RCC 7860 (cell line): ENCODE measurements around the gene RIN1.
"Not testable (repeated sequence)": the region's sequence is repeated elsewhere in the genome, so short reads cannot be mapped to it uniquely, and the experiment has no call there.

ENCODE experiments used
- DNase-seq: peaks from one replicate; pipeline ENCODE4 v3.0.0-alpha.2; 2015; ENCODE audit warnings: low spot score
- FAIRE-seq: peaks from 2 replicates; lab custom pipeline; 2012; peaks lifted over from hg19 to GRCh38; lab: Jason Lieb, UNC

The RIN1 gene

DNA sequence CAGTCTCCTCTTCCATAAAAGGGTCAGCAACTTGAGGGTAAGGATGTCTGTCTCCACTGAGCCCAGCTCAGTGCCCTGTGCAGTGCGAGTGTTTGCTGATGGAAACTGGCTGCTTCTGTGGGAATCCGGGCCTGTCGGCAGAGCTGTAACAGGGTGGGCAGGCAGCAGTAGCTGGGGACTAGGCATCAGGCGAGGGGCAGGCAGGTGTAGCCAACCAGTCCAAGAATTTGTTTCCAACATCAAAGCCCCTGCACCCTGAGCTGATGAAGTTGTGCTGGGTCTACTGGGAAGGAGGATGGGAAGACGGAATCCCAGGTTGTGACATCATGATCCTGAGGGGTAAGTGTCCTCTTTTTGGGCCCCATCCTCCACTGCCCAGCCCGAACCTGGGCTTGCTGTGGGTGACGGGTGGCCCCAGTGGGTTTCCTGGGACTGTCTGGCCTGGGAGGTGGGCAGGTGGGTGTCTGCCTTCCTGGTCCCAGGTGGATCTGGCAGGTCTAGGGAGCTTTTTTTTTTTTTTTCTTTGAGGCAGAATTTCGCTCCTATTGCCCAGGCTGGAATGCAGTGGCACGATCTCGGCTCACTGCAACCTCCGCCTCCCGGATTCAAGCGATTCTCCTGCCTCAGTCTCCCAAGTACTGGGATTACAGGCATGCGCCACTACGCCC is 24.3 kb upstream of the RIN1 start:
- FAIRE-seq (no peak), DNase-seq (no peak)

DNA sequence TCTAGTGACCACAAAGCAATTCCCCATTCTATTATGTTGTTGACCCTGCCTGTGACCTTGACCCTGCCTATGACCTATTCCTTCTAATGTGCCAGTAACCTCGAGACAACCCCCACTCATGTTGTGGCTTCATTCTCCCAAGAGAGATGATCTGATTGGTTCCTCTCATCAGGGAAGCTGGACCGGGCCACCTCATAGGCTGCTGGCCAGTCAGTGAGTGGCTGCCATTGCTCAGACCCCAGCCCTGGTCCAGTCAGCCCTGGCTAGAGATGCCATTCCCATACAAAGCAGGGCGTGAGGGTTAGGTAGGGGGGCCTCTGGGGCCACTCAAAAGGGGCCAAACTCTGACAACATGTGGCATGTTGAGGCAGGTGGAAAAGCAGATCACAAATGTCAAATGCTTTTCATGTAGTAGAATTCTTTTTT is 23.4 kb upstream of the RIN1 start:
- FAIRE-seq: no peak
- DNase-seq: no peak

DNA sequence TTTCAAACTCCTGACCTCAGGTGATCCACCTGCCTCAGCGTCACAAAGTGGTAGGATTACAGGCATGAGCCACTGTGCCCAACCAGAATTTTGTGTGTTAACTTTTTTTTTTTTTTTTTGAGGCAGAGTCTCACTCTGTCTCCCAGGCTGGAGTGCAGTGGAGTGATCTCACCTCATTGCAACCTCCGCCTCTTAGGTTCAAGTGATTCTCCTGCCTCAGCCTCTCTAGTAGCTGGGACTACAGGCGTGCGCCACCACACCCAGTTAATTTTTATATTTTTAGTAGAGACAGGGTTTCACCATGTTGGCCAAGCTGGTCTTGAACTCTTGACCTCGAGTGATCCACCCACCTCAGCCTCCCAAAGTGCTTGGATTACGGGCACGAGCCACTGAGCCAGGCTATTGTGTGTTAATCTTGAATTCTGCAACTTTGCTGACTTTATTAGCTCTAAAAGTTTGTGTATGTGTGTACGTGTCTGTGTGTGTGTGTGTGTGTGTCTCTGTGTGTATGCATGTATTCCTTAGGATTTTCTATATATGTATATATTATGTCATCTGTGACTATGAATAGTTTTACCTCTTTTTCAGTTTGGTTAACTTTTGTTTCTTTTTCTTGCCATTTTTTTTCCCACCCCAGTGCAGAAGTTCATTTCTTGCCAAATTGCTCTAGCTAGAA is 14.5 kb upstream of the RIN1 start:
- not testable (repeated sequence) for FAIRE-seq

DNA sequence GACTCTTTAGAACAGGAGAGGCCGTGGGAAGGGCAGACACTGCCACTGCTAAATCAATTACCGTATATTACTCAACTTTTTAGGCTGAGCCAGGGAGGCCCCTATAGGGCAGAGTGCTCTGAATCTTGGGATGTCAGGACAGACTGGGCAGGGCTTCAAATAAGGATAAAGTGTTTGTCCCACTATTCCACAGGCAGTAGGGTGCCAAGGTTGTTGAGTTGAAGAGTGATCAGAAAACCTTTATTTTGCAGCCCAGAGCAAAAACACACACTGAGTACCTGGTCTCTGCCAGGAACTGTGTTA is 12.8 kb upstream of the RIN1 start:
- FAIRE-seq (no peak), DNase-seq (no peak)

More for the DNA sequence above, 14.5 kb upstream of the RIN1 start:
- DNase-seq: not testable (repeated sequence)

DNA sequence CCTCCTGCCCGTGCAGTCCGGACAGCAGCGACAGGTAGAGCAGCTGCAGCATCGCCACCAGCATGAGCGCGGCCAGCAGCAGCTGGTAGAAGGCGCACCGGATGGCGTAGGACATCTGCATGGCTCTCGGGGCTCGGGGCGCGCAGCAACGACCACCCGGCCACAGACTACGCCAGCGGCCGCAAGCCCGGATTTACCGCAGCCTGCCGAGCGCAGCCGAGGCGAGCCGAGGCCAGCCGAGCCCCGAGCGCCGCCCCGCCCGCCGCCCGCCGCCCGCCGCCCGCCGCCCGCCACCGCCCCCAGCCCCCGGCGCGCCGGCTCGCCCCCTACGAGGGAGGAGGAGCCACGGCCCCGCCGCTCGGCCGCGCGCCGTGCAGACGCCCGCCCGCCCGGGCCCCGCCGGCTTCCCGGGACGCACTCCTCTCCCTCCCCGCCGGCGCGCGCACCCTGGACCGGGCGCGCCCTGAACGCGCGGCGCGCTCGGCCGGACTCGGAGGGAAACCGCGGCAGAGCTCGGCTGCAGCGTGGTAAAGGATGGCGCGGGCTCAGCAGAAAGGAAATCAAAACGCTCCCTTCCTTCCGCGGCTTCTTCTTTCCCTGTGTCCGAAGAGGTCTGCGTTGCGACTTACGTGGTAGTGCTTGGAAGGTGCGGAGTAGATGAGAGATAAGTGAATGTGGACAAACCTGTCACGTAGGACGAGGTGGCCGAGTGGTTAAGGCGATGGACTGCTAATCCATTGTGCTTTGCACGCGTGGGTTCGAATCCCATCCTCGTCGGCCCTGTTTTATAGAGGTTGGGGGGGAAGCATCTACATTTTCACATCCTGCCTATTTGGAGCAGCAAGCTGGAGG is 11.4 kb upstream of the RIN1 start, which contains the start of gene B4GAT1:
Gene B4GAT1 (minus strand): TSS at position 205 of the 852 bp plus-strand sequence. CDS start 84 bp downstream, at position 121.
- FAIRE-seq (no peak), DNase-seq (peak; percentile 88)

DNA sequence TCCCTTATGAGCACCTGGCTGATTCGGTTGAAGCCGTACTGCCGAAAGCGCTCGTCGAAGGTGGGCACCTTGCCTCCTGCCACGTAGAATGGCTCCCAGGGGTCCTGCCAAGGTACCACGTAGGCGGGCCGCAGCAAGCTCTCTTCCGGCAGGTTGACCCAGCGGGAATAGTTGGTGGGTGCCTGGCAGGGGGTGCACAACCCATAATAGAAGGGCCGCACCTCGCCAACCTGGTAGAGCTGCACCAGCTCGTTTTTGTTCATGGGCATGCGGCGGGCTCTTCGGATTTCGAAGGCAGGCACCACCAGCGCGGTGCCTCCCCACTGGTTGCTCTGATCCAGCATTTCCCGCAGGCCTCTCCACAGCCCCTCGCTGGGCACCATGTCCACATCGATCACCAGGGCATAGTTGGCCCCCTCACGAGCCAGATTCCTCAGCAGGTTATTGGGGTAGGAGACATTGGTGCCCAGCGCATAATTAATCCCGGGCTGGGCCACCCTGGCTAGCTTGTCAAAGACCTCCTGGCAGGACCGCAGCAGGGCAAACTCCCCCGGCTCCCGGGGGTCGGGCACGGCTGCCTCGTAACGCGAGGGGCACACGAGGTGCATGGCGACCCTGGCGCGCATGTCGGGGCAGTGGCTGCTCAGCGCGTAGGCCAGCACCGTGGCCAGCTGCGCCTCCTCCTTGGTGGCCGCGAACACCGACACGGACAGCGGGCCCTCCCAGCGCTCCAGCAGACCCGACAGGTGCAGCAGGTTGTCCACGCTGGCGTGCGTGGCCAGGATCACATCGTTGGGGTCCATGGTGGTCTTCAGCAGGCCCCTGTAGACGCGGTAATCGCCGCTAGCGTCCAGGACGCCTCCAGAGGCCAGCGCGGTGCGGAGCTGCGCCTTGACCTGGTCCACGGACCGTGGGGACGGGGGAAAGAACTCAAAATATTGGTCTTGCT is 10.5 kb upstream of the RIN1 start:
- FAIRE-seq (no peak), DNase-seq (no peak)

DNA sequence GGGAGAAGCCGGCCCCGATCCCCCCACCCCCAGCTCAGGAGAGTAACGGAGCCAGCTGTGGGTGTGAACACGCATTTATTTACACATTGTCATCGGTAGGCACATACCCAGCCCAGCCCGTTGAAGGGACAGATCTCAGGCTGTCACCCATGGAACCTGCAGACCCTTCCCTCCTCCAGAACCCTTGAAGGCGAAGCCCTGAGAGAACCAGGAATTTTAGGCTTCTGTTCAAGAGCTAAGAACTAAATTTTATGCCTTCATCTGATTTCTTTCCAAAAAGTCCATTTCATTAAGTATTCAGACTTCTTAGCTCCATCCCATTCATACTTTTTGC is 9.0 kb upstream of the RIN1 start:
- DNase-seq (no peak), FAIRE-seq (no peak)

DNA sequence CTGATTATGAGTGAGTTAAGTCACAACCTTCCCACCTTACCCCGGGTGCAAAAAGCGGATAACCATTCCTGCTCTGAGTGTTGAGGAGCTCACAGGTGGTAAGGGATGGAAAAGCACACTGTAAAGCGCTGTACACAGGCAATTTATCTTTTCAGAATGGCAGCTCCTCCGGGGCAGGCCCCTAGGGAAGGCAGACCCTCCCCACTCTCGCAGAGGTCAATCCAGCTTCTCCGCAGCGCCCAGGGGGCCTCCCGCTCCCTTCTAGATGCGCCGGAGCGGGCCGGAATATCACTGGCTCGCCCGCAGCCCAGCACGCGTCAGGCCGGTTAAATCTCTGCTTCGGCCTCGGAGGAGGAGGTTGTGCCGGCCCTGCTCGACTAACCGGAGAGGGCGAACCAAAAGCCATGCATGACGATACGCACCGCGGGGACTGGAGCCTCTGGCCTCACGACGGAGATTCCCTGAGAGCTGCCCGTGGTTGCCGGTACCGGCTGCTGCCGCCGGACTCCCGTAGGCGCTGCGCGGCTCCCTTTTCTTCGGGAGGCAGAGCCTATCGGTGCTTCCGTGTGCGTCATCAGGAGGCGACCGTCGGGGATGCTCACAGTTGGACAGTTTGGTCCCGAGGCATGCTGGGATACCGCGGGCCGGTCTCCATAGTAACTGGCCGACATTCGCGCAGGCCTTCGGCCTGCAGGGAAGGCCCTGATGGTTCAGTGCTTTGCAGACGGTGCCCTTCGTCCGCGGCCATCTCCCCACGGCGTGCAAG is 8.5 kb upstream of the RIN1 start, which contains the start of gene BRMS1:
Gene BRMS1 (minus strand): TSS at position 555 of the 766 bp plus-strand sequence. CDS start 2,870 bp downstream, outside the sequence.
- DNase-seq: peak; percentile 89
- FAIRE-seq: no peak

DNA sequence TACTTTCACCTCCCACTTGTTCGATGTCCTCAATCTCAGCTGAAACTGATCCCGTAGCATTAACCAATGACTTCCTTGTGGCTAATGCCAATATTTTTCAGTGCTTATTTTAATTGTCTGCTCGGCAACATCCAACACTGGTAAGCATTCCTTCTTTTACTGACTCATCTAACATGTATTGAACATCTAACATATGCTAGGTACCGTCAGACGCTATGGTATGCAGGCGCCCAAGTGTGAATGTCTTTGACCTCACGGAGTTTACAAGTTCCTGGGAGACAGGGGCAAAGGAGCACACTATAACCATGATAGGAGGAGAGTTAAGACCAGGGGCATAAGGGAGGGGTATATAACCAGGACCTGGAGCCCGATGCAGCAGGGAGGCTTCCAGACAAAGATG is 6.9 kb upstream of the RIN1 start:
- no peak for DNase-seq
- no peak for FAIRE-seq

DNA sequence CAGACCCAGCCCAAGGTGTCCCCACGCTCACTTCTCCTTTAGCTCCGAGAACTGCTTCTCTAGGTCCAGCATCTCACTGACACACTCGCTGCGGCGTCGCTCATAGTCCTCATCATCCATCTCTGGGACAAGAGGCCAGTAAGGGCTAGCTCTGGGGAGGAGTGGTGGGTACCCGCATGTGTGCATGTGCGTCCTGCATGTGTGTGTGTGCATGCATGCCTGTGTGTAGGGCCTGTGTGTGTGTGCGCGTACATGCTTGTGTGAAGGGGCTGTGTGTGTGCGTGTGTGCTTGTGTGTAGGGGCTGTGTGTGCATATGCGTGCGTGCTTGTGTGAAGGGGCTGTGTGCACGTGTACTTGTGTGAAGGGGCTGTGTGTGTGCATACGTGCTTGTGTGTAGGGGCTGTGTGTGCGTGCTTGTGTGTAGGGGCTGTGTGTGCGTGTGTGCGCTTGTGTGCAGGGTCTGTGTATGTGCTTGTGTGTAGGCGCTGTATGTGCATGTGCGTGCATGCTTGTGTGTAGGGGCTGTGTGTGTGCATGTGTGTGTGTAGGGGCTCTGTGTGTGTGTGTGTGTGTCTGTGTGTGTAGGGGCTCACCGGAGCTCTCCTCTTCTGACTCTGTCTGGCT is 5.4 kb upstream of the RIN1 start:
- FAIRE-seq: no peak
- DNase-seq: no peak

DNA sequence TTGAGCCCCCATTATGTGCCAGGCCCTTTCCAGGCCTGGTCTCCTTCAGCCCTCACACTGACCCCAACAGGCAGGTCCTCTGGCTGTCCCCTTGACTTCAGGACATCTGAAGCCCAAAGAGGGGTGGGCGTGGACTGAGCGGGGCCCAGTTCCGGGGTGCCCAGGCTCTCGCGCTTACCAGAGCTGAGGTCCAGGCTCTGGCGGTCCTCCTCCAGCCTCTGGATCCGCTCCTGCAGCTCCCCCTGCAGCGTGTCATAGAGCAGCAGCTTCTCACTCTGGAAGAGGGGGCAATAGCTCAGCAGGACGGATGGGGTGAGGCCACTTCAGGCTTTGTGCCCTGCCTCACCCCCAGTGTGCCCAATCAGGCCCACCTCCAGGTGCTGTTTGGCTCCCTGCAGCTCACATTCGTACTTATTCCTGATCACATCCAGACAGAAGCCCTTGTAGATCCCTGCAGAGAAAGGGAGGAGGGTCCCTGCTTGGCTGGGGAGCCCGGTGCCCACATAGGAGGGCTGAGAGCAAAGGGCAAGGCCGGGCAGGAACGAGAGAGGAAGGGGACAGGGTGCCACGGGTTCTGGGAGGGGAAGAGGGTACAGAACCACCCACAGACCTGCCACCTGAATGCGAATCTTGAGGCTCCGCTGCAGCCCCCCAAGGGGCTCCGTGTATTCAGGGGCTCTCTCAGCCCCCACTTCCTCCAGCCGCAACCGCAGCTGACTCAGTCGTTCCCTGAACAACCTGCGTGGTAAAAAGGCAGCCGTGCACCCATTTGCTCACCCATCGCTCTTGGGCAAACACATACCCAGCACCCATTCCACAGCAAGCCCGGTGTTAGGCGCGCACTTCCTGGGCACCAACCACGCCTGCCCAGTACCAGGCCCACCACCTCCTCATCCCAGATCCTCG is 4.6 kb upstream of the RIN1 start:
- FAIRE-seq: no peak
- no peak for DNase-seq

DNA sequence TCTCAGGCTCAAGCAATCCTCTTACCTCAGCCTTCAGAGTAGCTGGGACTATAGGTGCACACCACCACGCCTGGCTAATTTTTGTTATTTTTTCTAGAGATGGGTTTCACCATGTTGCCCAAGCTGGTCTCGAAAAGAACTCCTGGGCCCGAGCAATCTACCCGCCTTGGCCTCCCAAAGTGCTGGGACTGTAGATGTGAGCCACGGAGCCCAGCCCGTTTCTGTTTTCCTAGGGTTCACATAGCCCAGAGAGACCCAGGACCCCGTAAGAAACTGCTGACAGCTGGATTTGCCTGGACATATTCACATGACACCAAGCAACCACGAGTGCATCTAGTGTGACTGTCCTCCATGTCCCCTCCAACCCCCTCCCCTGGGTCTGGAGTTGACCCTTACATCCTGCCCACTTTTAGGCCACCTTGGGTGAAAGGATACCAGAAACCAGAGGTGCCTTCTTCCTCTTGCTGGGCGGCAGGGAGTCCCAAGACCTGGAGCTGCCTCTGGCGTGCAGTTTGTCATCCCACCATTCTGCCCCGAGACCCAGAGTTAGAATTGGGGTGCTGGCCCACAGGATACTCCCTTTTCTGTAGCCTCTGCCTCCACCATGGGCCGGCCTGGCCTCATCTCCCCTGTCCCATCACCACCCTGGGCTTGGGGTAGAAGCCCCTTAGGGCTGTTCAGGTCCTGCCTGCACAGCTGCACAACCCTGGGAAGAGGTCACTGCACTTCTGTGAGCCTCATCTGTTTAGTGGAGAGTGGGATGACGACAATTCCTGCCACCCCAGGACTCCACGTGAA is 3.7 kb upstream of the RIN1 start:
- FAIRE-seq (no peak), DNase-seq (no peak)

DNA sequence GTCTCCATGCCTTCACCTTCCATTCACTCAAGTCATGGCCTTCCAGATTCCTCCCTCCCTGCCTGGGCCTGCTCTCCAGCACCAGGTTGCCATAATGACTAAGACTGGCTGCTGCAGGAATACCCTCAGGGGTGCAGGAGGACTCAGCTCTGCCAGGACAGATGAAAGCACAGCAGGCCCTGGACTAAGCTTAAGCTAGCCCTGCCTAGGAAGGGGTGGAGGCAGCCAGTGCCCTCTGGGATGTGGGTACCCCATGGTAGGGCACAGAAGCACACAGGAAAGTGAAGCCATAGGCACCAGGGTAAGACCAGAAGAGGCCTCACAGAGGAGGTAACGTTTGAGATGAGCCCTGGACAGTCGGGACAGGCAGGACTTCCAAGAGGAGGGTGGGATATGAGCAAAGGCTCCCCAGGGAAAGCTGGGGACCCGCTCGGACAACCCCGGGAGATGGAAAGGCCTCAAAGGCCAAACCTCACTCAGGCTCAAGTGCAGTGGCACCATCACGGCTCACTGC is 3.0 kb upstream of the RIN1 start:
- DNase-seq: no peak

DNA sequence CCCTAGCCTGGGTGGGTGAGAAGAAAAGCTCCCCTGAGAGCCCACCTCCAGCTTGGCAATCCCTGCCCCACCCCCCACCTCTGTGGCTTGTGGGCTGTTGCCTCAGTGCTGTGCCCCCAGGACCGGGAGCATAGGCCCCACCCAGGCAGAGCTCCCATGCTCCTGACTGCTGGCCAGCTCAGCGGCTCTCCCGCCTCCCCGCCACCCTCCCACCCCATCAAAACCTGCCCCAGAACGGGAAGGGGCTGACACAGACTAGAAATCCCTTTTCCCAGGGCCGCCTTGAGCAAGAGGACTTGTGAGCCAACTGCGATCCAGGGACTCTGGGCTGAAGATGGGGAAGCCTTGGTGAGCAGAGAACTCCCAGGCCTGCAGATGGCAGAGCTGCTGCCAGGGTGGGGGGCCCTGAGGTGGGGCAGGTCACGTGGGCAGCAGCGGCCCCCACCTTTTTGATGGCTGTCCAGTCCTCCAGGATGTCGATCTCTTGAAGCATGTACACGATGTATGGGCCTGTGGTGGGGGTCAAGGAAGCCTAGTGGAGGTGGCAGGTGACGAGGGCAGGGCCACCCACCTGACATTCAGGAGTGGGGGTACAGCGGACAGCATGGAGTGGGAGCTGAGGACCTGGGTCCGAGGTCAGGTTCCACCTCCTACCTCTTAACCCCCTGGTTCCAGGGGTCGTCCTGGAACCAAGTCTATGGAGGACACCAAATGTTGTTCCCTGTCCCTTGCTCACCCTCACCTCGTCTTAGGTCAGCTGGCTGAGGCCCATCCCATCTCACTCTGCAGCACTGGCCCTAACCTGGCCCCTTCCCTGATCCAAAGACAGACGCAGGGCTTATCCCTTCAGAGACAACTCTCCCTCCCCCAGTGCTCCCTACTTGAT is 2.3 kb upstream of the RIN1 start:
- no peak for DNase-seq
- no peak for FAIRE-seq

More for the DNA sequence above, 3.0 kb upstream of the RIN1 start:
- FAIRE-seq: no peak

DNA sequence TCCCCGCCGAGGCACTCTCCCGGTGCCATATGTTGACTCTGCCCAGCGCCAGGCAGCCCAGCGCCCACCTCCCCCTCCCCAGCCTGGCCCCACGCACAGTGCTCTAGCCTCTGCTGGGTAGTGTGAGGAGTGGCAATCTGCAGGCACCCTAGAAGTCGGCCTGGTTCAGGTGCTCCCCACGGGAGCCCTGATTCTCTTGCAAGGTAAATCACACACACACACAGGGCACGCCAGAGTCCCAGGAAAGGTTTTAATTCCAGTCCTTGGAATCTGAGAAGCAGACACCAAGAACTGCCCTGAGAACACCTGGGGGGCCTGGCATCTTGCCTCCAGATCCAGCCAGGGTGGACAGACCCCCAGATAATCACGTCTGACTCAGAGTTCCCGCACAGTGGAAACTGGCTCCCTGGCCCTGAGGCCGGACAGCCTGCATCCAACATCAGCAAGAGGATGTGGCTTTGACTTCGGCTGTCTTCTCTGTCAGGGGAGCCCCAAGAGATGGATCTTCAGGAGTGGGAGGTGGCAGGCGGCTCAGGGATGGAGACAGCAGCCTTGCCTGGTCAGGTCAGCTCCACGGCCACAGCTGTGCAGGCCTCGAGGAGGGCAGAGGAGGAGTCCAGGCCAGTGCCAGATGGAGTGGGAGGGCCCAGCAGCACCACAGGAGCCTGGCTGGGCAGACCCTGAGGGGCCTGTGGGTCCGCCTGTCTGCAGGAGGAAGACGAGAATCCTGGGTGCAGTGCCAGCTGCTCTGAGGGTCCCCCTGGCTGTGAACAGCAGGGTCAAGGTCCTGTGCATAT is 1.1 kb upstream of the RIN1 start:
- DNase-seq: peak; percentile 14
- FAIRE-seq: no peak
